ENCODE measurements around the gene SERPINA4. TPM values are rescaled to one million over a fixed set of nuclear protein-coding genes. Genes with fewer than 3 reads are reported as not detected.

Gene SERPINA4
- total and polyA plus RNA-seq, 2 of the 13 experiments (the other 11 are each of a cell fraction or from before 2014, with no cell fraction given) = 39.1 to 57.8 TPM

DNA sequence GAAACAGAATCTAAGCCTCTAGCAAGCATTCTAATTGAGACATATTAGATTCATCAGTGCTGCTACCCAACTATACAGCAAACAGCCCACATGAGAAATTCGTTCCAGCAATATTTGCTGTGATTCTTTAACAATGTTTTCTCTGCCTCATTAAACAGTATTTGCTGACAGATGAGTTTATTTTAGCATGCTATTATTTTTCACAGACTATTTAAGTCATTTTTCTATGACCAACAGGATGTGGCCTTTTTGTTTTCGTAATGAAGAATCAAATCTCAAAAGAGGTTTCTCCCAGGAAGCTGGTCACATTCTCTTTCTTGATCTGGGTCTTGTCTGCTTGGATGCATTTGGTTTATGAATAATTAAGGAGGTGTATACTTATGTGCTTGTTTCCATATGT, 28.8 kb upstream of the SERPINA4 start:
- DNase-seq (ENCODE audit: low spot score) (no peak), FAIRE-seq (no peak), ATAC-seq (no peak)
- POLR2A ChIA-PET = interaction anchor here (1.9 kb wide), 1 partner anchor 11 kb away, joined by 5 read pairs; no protein-coding TSS in a partner anchor
- CTCF ChIA-PET (ENCODE audit: low intra/inter-chr PET ratio, low total read pairs) = no interaction called here
- Histone ChIP-seq H3K9me3 (ENCODE audit: low read length) (no peaks in the 10 kb centered on the region), H3K79me2 (ENCODE audit: insufficient read depth, low read length) (no peaks in the 10 kb centered on the region), H3K4me1 (ENCODE audit: insufficient read depth, low read length) (peaks cover 34% of the 10 kb centered on the region), H3K36me3 (replicated peaks in 1 of 2; ENCODE audit: control insufficient read depth in 1 of 2, insufficient read depth in 2 of 2, low read length in 2 of 2) (no peaks in the 10 kb centered on the region), H2AFZ (ENCODE audit: low read length) (no peak overlapping the region), H3K9ac (ENCODE audit: insufficient read depth, low read depth, low read length) (no peak overlapping the region), H3K4me3 (replicated peaks in 1 of 3; ENCODE audit: insufficient read depth in 1 of 3, low read depth in 2 of 3, low read length in 3 of 3) (no peak overlapping the region), H3K27ac (ENCODE audit: extremely low read length, insufficient read depth, low read length) (no peak overlapping the region), H4K20me1 (ENCODE audit: insufficient read depth, low read length) (no peaks in the 10 kb centered on the region), H3K27me3 (ENCODE audit: control insufficient read depth in 1 of 2, insufficient read depth in 2 of 2, low read length in 2 of 2) (no peaks in the 10 kb centered on the region), H3K4me2 (ENCODE audit: low read depth, low read length) (no peak overlapping the region)
- TF ChIP-seq ZIK1 (CRISPR knock-in tag; IDR thresholded peaks at IDR 0.05; ENCODE audit: borderline replicate concordance, low read depth) (no peak), MAFK (conservative IDR thresholded peaks at IDR 0.05 in 1 of 2, IDR thresholded peaks at IDR 0.05 in 1 of 2; ENCODE audit: low read length in 2 of 2) (peak; percentile 51 to 72; a peak in 3 of 4 replicates), MAFF (IDR thresholded peaks at IDR 0.05; ENCODE audit: low read depth, low read length) (peak; percentile 58; the same call in 1 of the 2 replicates)
- intact Hi-C loops (cut with micrococcal nuclease; ENCODE audit: unreplicated experiment) (no loop called here), in situ Hi-C loops (cut with HindIII; ENCODE audit: extremely low pct_ligation_motif_present, low pct_unique_long_range_greater_than_20kb) (no loop called here)
- BruUV-seq (replicated peaks) = no TSS peak
- 83% methylated on average over 2 of the region's 2 CpGs for WGBS (ENCODE audit: low lambda C conversion rate)

DNA sequence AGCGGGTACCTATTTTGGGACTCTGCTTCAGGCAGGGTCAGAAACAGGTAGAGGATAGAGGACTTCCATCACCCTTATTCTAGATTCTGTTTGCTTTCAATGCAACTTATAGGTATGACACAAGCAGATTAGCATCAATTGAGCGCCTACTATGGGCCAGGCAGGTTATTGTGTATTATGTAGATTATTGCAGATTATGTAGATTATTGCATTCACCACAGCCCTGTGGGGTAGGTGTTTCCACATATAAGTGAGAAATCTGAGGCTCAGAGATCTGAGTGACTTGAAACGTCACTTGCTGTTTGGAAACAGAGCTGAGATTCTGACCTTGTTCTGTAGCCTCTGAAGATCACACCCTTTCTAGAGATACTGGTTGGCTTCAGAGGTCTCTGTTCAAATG, 25.7 kb upstream of the SERPINA4 start:
- no TSS peak for BruUV-seq (replicated peaks)
- Histone ChIP-seq H3K4me3 (replicated peaks in 1 of 3; ENCODE audit: insufficient read depth in 1 of 3, low read depth in 2 of 3, low read length in 3 of 3) (no peak overlapping the region), H2AFZ (ENCODE audit: low read length) (no peak overlapping the region), H3K27me3 (ENCODE audit: control insufficient read depth in 1 of 2, insufficient read depth in 2 of 2, low read length in 2 of 2) (no peaks in the 10 kb centered on the region), H3K36me3 (replicated peaks in 1 of 2; ENCODE audit: control insufficient read depth in 1 of 2, insufficient read depth in 2 of 2, low read length in 2 of 2) (no peaks in the 10 kb centered on the region), H3K9ac (ENCODE audit: insufficient read depth, low read depth, low read length) (no peak overlapping the region), H3K9me3 (ENCODE audit: low read length) (no peaks in the 10 kb centered on the region), H3K4me2 (ENCODE audit: low read depth, low read length) (no peak overlapping the region), H3K79me2 (ENCODE audit: insufficient read depth, low read length) (no peaks in the 10 kb centered on the region), H3K27ac (ENCODE audit: extremely low read length, insufficient read depth, low read length) (no peak overlapping the region), H3K4me1 (ENCODE audit: insufficient read depth, low read length) (peaks cover 56% of the 10 kb centered on the region), H4K20me1 (ENCODE audit: insufficient read depth, low read length) (no peaks in the 10 kb centered on the region)
- intact Hi-C loops (cut with micrococcal nuclease; ENCODE audit: unreplicated experiment) (loop anchor here (5.0 kb wide), 1 partner anchor 1728 kb away; no protein-coding TSS in a partner anchor), in situ Hi-C loops (cut with HindIII; ENCODE audit: extremely low pct_ligation_motif_present, low pct_unique_long_range_greater_than_20kb) (no loop called here)
- ChIA-PET CTCF (ENCODE audit: low intra/inter-chr PET ratio, low total read pairs) (interaction anchor here (2.0 kb wide), 1 partner anchor 112 kb away, joined by 6 read pairs; no protein-coding TSS in a partner anchor), POLR2A (no interaction called here)
- FAIRE-seq = no peak
- no peak for ATAC-seq
- 92% methylated on average over 2 of the region's 3 CpGs for WGBS (ENCODE audit: low lambda C conversion rate)
- no peak for DNase-seq (ENCODE audit: low spot score)
- TF ChIP-seq, protein P1, sequence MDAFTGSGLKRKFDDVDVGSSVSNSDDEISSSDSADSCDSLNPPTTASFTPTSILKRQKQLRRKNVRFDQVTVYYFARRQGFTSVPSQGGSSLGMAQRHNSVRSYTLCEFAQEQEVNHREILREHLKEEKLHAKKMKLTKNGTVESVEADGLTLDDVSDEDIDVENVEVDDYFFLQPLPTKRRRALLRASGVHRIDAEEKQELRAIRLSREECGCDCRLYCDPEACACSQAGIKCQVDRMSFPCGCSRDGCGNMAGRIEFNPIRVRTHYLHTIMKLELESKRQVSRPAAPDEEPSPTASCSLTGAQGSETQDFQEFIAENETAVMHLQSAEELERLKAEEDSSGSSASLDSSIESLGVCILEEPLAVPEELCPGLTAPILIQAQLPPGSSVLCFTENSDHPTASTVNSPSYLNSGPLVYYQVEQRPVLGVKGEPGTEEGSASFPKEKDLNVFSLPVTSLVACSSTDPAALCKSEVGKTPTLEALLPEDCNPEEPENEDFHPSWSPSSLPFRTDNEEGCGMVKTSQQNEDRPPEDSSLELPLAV (CRISPR knock-in tag; conservative IDR thresholded peaks at IDR 0.05; ENCODE audit: low read depth) = no peak
- TF ChIP-seq JUNB (CRISPR knock-in tag; IDR thresholded peaks at IDR 0.05; ENCODE audit: borderline replicate concordance) = no peak
- no peak for TF ChIP-seq NRL (CRISPR knock-in tag; IDR thresholded peaks at IDR 0.05; ENCODE audit: borderline replicate concordance)
- TF ChIP-seq ZFYVE20 (CRISPR knock-in tag; IDR thresholded peaks at IDR 0.05; ENCODE audit: borderline replicate concordance, low read depth) = no peak
- no peak for TF ChIP-seq ZNF367 (CRISPR knock-in tag; IDR thresholded peaks at IDR 0.05; ENCODE audit: borderline replicate concordance)
- no peak for TF ChIP-seq NONO (IDR thresholded peaks at IDR 0.05)
- no peak for TF ChIP-seq NONO (CRISPR knock-in tag; conservative IDR thresholded peaks at IDR 0.05)
- no peak for TF ChIP-seq SRSF1 (optimal IDR thresholded peaks at IDR 0.05; ENCODE audit: low read depth, low read length)
- no peak for TF ChIP-seq ZNF652 (CRISPR knock-in tag; IDR thresholded peaks at IDR 0.05; ENCODE audit: borderline replicate concordance, low read depth)

All from HepG2 (cell line).